H1 (cell line): ENCODE results near the gene KMT2A. TPM values are rescaled to one million over a fixed set of nuclear protein-coding genes. Genes with fewer than 3 reads are reported as not detected.

Experiments used
- CTCF ChIA-PET: fragments of 300-600 bp; sonication (Branson Sonifier 250); formaldehyde crosslinking; loops from one replicate; lab custom pipeline; 2021; ENCODE audit not compliant: partially characterized antibody; lab: Charles Lee
- POLR2A ChIA-PET: fragments of 300-600 bp; sonication (Branson Sonifier 250); formaldehyde crosslinking; loops from one replicate; lab custom pipeline; 2021; ENCODE audit warnings: inconsistent platforms; ENCODE audit not compliant: partially characterized antibody; lab: Charles Lee
- DNase-seq, 2 experiments: peaks; one replicate each; pipeline versions ENCODE4 v3.0.0 to v3.0.0-alpha.2; 2010 to 2022; ENCODE audit warnings: low spot score in 2 of 2, low read depth in 1 of 2, mixed read lengths in 1 of 2
- FAIRE-seq: peaks from 2 replicates; lab custom pipeline; 2011; peaks lifted over from hg19 to GRCh38; lab: Jason Lieb, UNC
- H2AFZ ChIP-seq: 2 replicates; pipeline ENCODE4 v1.8.1; 2012; ENCODE audit warnings: low read length, inconsistent platforms
- H2AK5ac ChIP-seq: 2 replicates; pipeline ENCODE4 v1.6.1; 2013; ENCODE audit warnings: low read depth, low read length
- H2BK120ac ChIP-seq: replicated peaks from 2 replicates; pipeline ENCODE3; 2013; ENCODE audit warnings: low read depth, low read length, inconsistent platforms
- H2BK12ac ChIP-seq: 2 replicates; pipeline ENCODE4 v1.6.1; 2013; ENCODE audit warnings: low read depth, low read length
- H2BK15ac ChIP-seq: 2 replicates; pipeline ENCODE4 v1.6.1; 2013; ENCODE audit warnings: low read length
- H2BK20ac ChIP-seq: 2 replicates; pipeline ENCODE4 v1.6.1; 2013; ENCODE audit warnings: low read length
- H2BK5ac ChIP-seq: 2 replicates; pipeline ENCODE4 v1.6.1; 2013; ENCODE audit warnings: low read depth, low read length
- H3K14ac ChIP-seq: 2 replicates; pipeline ENCODE4 v1.6.1; 2013; ENCODE audit warnings: inconsistent platforms; ENCODE audit not compliant: insufficient read length
- H3K18ac ChIP-seq: 2 replicates; pipeline ENCODE4 v1.6.1; 2013; ENCODE audit warnings: low read length; ENCODE audit errors: extremely low read depth
- H3K23ac ChIP-seq: 2 replicates; pipeline ENCODE4 v1.6.1; 2013; ENCODE audit warnings: inconsistent platforms; ENCODE audit not compliant: insufficient read length
- H3K23me2 ChIP-seq: 2 replicates; pipeline ENCODE4 v1.6.1; 2013; ENCODE audit warnings: low read depth, low read length
- H3K27ac ChIP-seq: 2 replicates; pipeline ENCODE4 v1.6.1; 2011; ENCODE audit warnings: low read depth, low read length, inconsistent platforms
- H3K27me3 ChIP-seq, 4 experiments: replicated peaks in 1 of 4; 1 replicate in 1 of 4; 2 replicates in 3 of 4; pipeline versions ENCODE4 v1.6.1 to v1.8.1; 2011 to 2013; ENCODE audit warnings: low read length in 3 of 4, mild to moderate bottlenecking in 3 of 4, inconsistent platforms in 2 of 4, mixed read lengths in 2 of 4, moderate library complexity in 1 of 4; ENCODE audit not compliant: control insufficient read depth in 3 of 4, insufficient read depth in 3 of 4; ENCODE audit errors: extremely low read depth in 1 of 4
- H3K36me3 ChIP-seq, 4 experiments: 2 replicates each; pipeline versions ENCODE4 v1.6.1 to v1.8.1; 2011 to 2013; ENCODE audit warnings: mild to moderate bottlenecking in 4 of 4, low read length in 3 of 4, moderate library complexity in 2 of 4, control low read depth in 1 of 4, inconsistent platforms in 1 of 4; ENCODE audit not compliant: insufficient read depth in 4 of 4, control insufficient read depth in 2 of 4
- H3K4ac ChIP-seq: replicated peaks from 2 replicates; pipeline ENCODE3; 2013; ENCODE audit warnings: low read length, low read depth, mixed read lengths, inconsistent platforms; ENCODE audit not compliant: insufficient read length
- H3K4me1 ChIP-seq, 4 experiments: replicated peaks in 1 of 4; 1 replicate in 1 of 4; 2 replicates in 3 of 4; pipeline versions ENCODE4 v1.6.1 to v1.8.1; 2011 to 2013; ENCODE audit warnings: low read length in 3 of 4, inconsistent platforms in 2 of 4, mixed read lengths in 1 of 4; ENCODE audit not compliant: insufficient read depth in 4 of 4, control insufficient read depth in 3 of 4
- H3K4me2 ChIP-seq, 2 experiments: 2 replicates each; pipeline versions ENCODE4 v1.6.1 to v1.8.1; 2011 to 2013; ENCODE audit warnings: low read depth in 2 of 2, low read length in 2 of 2, control low read depth in 1 of 2, inconsistent platforms in 1 of 2, mild to moderate bottlenecking in 1 of 2; ENCODE audit not compliant: insufficient read depth in 1 of 2
- H3K4me3 ChIP-seq, 4 experiments: fragments of 200-600, 300-600 bp in 1 of 4; sonication (generic), shearing (Covaris generic), sonication (Bioruptor Twin) in 1 of 4; 2 replicates each; pipeline versions ENCODE4 v1.5.1 to v1.8.1; 2011 to 2016; ENCODE audit warnings: low read length in 4 of 4, low read depth in 3 of 4, control low read depth in 2 of 4, inconsistent platforms in 2 of 4, mild to moderate bottlenecking in 2 of 4, mixed read lengths in 1 of 4, moderate library complexity in 1 of 4; ENCODE audit not compliant: insufficient read depth in 2 of 4; ENCODE audit errors: extremely low read depth in 1 of 4
- H3K56ac ChIP-seq: replicated peaks from 2 replicates; pipeline ENCODE3; 2013; ENCODE audit warnings: low read depth, mild to moderate bottlenecking, mixed read lengths, low read length, inconsistent platforms; ENCODE audit not compliant: insufficient read length
- H3K79me1 ChIP-seq: 2 replicates; pipeline ENCODE4 v1.6.1; 2013; ENCODE audit warnings: low read depth, low read length, control low read depth
- H3K79me2 ChIP-seq, 2 experiments: 2 replicates each; pipeline versions ENCODE4 v1.6.1 to v1.8.1; 2012 to 2013; ENCODE audit warnings: low read length in 2 of 2, mild to moderate bottlenecking in 2 of 2, inconsistent platforms in 1 of 2; ENCODE audit not compliant: insufficient read depth in 2 of 2, control insufficient read depth in 1 of 2
- H3K9ac ChIP-seq, 4 experiments: replicated peaks in 1 of 4; 1 replicate in 1 of 4; 2 replicates in 3 of 4; pipeline versions ENCODE4 v1.6.1 to v1.8.1; 2011 to 2013; ENCODE audit warnings: low read depth in 3 of 4, low read length in 3 of 4, control low read depth in 2 of 4, mild to moderate bottlenecking in 2 of 4, moderate library complexity in 2 of 4, inconsistent platforms in 1 of 4; ENCODE audit errors: extremely low read depth in 1 of 4
- H3K9me3 ChIP-seq, 2 experiments: 2 replicates each; pipeline versions ENCODE4 v1.6.1 to v1.8.1; 2012 to 2013; ENCODE audit warnings: mild to moderate bottlenecking in 2 of 2, moderate library complexity in 2 of 2, control low read depth in 1 of 2, inconsistent platforms in 1 of 2, low read depth in 1 of 2, low read length in 1 of 2, mixed read lengths in 1 of 2; ENCODE audit not compliant: insufficient read depth in 2 of 2
- H4K20me1 ChIP-seq, 2 experiments: replicated peaks in 1 of 2; 2 replicates each; pipeline versions ENCODE3 to v1.8.1; 2011 to 2013; ENCODE audit warnings: inconsistent platforms in 2 of 2, low read length in 2 of 2, mild to moderate bottlenecking in 1 of 2; ENCODE audit not compliant: insufficient read depth in 2 of 2, control insufficient read depth in 1 of 2
- H4K5ac ChIP-seq: 2 replicates; pipeline ENCODE4 v1.6.1; 2013; ENCODE audit warnings: low read length, low read depth, mixed read lengths, inconsistent platforms; ENCODE audit not compliant: insufficient read length
- H4K8ac ChIP-seq: 2 replicates; pipeline ENCODE4 v1.8.0; 2013; ENCODE audit warnings: mild to moderate bottlenecking, moderate library complexity, low read length, inconsistent platforms; ENCODE audit not compliant: insufficient read depth; ENCODE audit errors: extremely low read depth
- H4K91ac ChIP-seq: replicated peaks from 2 replicates; pipeline ENCODE3; 2013; ENCODE audit warnings: low read length, mixed read lengths, inconsistent platforms; ENCODE audit not compliant: insufficient read length
- CEBPB ChIP-seq: IDR thresholded peaks from 2 replicates; pipeline ENCODE4 v1.6.1; 2012; ENCODE audit warnings: low read depth, low read length
- EZH2 ChIP-seq: fragments of 200-600 bp; sonication (generic); IDR thresholded peaks from 2 replicates; pipeline ENCODE4 v1.7.1; 2012; ENCODE audit warnings: low read depth, mild to moderate bottlenecking, moderate library complexity, low read length, inconsistent platforms; ENCODE audit not compliant: severe bottlenecking
- KDM4A ChIP-seq: IDR thresholded peaks from one replicate; pipeline ENCODE4 v1.7.1; 2012; ENCODE audit warnings: low read depth, mild to moderate bottlenecking, moderate library complexity, low read length, inconsistent platforms; ENCODE audit not compliant: severe bottlenecking
- POLR2AphosphoS5 ChIP-seq: IDR thresholded peaks from 2 replicates; pipeline ENCODE4 v1.6.1; 2011; ENCODE audit warnings: low read depth, low read length
- TAF1 ChIP-seq: IDR thresholded peaks from 2 replicates; pipeline ENCODE4 v1.6.1; 2011; ENCODE audit warnings: mild to moderate bottlenecking, low read depth, low read length
- WGBS, 2 experiments: shearing (Covaris generic) in 1 of 2; methylation state at CpG; one replicate each; pipeline versions ENCODE4 v1.1.6 to v1.1.7; 2013 to 2015; ENCODE audit warnings: low lambda C conversion rate in 2 of 2, mixed read lengths in 2 of 2, inconsistent platforms in 1 of 2, low coverage in 1 of 2, missing lambda C conversion rate in 1 of 2; ENCODE audit not compliant: insufficient replicate concordance in 2 of 2, insufficient coverage in 1 of 2, insufficient read length in 1 of 2; ENCODE audit errors: extremely low coverage in 1 of 2, missing lambda C conversion rate in 1 of 2; 5-methylcytosine and 5-hydroxymethylcytosine counted together
- polyA plus RNA-seq, 7 experiments: library from polyadenylated mRNA; depleted of rRNA in 3 of 7; stranded (reverse) in 5 of 7; unstranded in 2 of 7; fragments of >200 nt in 5 of 7; fragments of 200-250 nt in 2 of 7; gene quantifications; 1 replicate in 5 of 7; 2 replicates in 1 of 7; 4 replicates in 1 of 7; pipeline versions ENCODE4 v1.2.1 to v1.2.3, GENCODE V29; 2011 to 2013; ENCODE audit warnings: missing spikeins in 2 of 7, mixed read lengths in 2 of 7
- total RNA-seq: library from RNA; stranded (reverse); fragmentation: NEBNext Ultra II Directional; extraction: Animal tissue kit (Norgen Biotek cat#: 25700); gene quantifications from 2 replicates; pipeline ENCODE4 v1.2.1, GENCODE V29; 2021

Gene KMT2A
- total and polyA plus RNA-seq, 2 of the 8 experiments (the other 6 are each of a cell fraction or from before 2014, with no cell fraction given), result 35.9 to 62.1 TPM

- Histone ChIP-seq H3K4me1 (peaks cover 0 to 4% (median 2%) of the 10 kb centered on the region in 4 experiments; a peak in 3 of 7 replicates), H3K36me3 (0 out of 8 replicates have a peak, but pooled peaks cover 0 to 2% (median 0%) of the 10 kb centered on the region in 4 experiments), H3K79me2 (no peaks in the 10 kb centered on the region), H4K91ac (no peak overlapping the region), H2BK120ac (no peak overlapping the region), H2BK5ac (peak overlapping the region; percentile 36; the same call in 1 of the 2 replicates), H3K27ac (0 out of 2 replicates have a peak overlapping the region, but pooled peaks have one; percentile 17), H3K23ac (no peak overlapping the region), H2AK5ac (no peak overlapping the region), H3K23me2 (no peaks in the 10 kb centered on the region), H2BK12ac (no peak overlapping the region), H2BK15ac (no peak overlapping the region), H3K9me3 (no peaks in the 10 kb centered on the region), H3K56ac (peak overlapping the region; percentile 7), H4K8ac (no peak overlapping the region), H3K4me3 (peak overlapping the region in 1 of 4 experiments; percentile 14; a peak in 1 of 8 replicates), H3K4ac (no peak overlapping the region), H2BK20ac (no peak overlapping the region), H3K18ac (no peak overlapping the region), H3K4me2 (peak overlapping the region in 1 of 2 experiments; percentile 10; a peak in 2 of 4 replicates), H2AFZ (no peak overlapping the region), H3K79me1 (no peaks in the 10 kb centered on the region), H3K9ac (no peak overlapping the region), H4K20me1 (no peaks in the 10 kb centered on the region), H3K14ac (no peak overlapping the region), H4K5ac (no peak overlapping the region), H3K27me3 (no peaks in the 10 kb centered on the region)
- CTCF ChIA-PET, result interaction anchor here (1.4 to 1.5 kb wide), 2 partner anchors 9 to 13 kb away, joined by 5 to 6 read pairs; partner anchors contain the start of gene ATP5MG
- no peak for DNase-seq
- POLR2A ChIA-PET, result interaction anchor here (0.7 to 1.7 kb wide), 7 partner anchors 10 to 115 kb away, joined by 3 to 16 read pairs (median 3); partner anchors contain the start of genes KMT2A and TMEM25
- FAIRE-seq, result no peak
- 81 to 100% methylated on average over 1 to 8 of the region's 8 CpGs for WGBS, 2 experiments
- TF ChIP-seq EZH2 (no peak), CEBPB (no peak), POLR2AphosphoS5 (no peak), TAF1 (no peak), KDM4A (no peak)
Measured at GRCh38 chr11:118415062-118415738, 21.1 kb upstream of the KMT2A start.
